RWPE2 (cell line): Measurements from ENCODE around the gene CSNK2A3.

Source experiments
- ATAC-seq: fragments of 200-7000 bp; cut with Tn5 transposase; 3 replicates; pipeline ENCODE4 v1.9.1; 2021; ENCODE audit warnings: low read depth
- DNase-seq: peaks from one replicate; pipeline ENCODE4 v3.0.0-alpha.2; 2020; ENCODE audit warnings: low spot score
- H3K27ac ChIP-seq: fragments of 450-650 bp; 2 replicates; pipeline ENCODE4 v1.5.1; 2017; ENCODE audit warnings: mild to moderate bottlenecking; ENCODE audit not compliant: poor library complexity, severe bottlenecking
- H3K27me3 ChIP-seq: fragments of 250-450 bp; sonication (Bioruptor Pico); 2 replicates; pipeline ENCODE4 v1.5.1; 2021; ENCODE audit warnings: mild to moderate bottlenecking, moderate library complexity; ENCODE audit not compliant: insufficient read depth, poor library complexity, severe bottlenecking
- H3K36me3 ChIP-seq: fragments of 250-450 bp; sonication (Bioruptor Pico); 2 replicates; pipeline ENCODE4 v1.5.1; 2020; ENCODE audit warnings: low read depth, mild to moderate bottlenecking, moderate library complexity
- H3K4me1 ChIP-seq: fragments of 250-450 bp; sonication (Bioruptor Pico); 2 replicates; pipeline ENCODE4 v1.5.1; 2021; ENCODE audit warnings: mild to moderate bottlenecking, moderate library complexity; ENCODE audit not compliant: insufficient read depth, poor library complexity, severe bottlenecking
- H3K4me3 ChIP-seq: fragments of 250-450 bp; sonication (Bioruptor Pico); 2 replicates; pipeline ENCODE4 v1.5.1; 2021; ENCODE audit warnings: mild to moderate bottlenecking, moderate library complexity; ENCODE audit not compliant: severe bottlenecking
- H3K9me3 ChIP-seq: fragments of 250-450 bp; sonication (Bioruptor Pico); 2 replicates; pipeline ENCODE4 v1.5.1; 2021; ENCODE audit warnings: mild to moderate bottlenecking, moderate library complexity; ENCODE audit not compliant: severe bottlenecking
- CTCF ChIP-seq: fragments of 450-650 bp; IDR thresholded peaks from one replicate; pipeline ENCODE4 v1.5.1; 2017; ENCODE audit warnings: mild to moderate bottlenecking, moderate library complexity; ENCODE audit not compliant: poor library complexity, severe bottlenecking

CSNK2A3 gene

GRCh38 chr11:11384829-11385228 is 31.8 kb upstream of the CSNK2A3 start:
- no peak for ATAC-seq

GRCh38 chr11:11383995-11384394 is 30.9 kb upstream of the CSNK2A3 start:
- H3K27ac ChIP-seq: no peak overlapping the region
- ATAC-seq (no peak), DNase-seq (no peak)
- H3K36me3 ChIP-seq: no peaks in the 10 kb centered on the region
- peaks cover under 1% of the 10 kb centered on the region for H3K4me1 ChIP-seq
- no peak for TF ChIP-seq CTCF
- H3K27me3 ChIP-seq: no peaks in the 10 kb centered on the region
- no peak overlapping the region for H3K4me3 ChIP-seq
- H3K9me3 ChIP-seq: no peaks in the 10 kb centered on the region

More at GRCh38 chr11:11384829-11385228, 31.8 kb upstream of the CSNK2A3 start:
- H3K36me3 ChIP-seq: no peaks in the 10 kb centered on the region
- H3K4me3 ChIP-seq: no peak overlapping the region
- no peak overlapping the region for H3K27ac ChIP-seq
- DNase-seq: no peak
- no peak for TF ChIP-seq CTCF
- no peaks in the 10 kb centered on the region for H3K9me3 ChIP-seq
- H3K4me1 ChIP-seq: peaks cover 8% of the 10 kb centered on the region
- H3K27me3 ChIP-seq: no peaks in the 10 kb centered on the region

GRCh38 chr11:11382858-11383532 is 29.9 kb upstream of the CSNK2A3 start:
- H3K27ac ChIP-seq: no peak overlapping the region
- H3K4me1 ChIP-seq: no peaks in the 10 kb centered on the region
- H3K9me3 ChIP-seq: no peaks in the 10 kb centered on the region
- no peak overlapping the region for H3K4me3 ChIP-seq
- H3K27me3 ChIP-seq: no peaks in the 10 kb centered on the region
- no peak for TF ChIP-seq CTCF
- no peak for DNase-seq
- no peaks in the 10 kb centered on the region for H3K36me3 ChIP-seq
- ATAC-seq: no peak

- no peak overlapping the region for H3K4me3 ChIP-seq
- no peak for ATAC-seq
- no peak overlapping the region for H3K27ac ChIP-seq
- no peak for DNase-seq
- H3K4me1 ChIP-seq: no peaks in the 10 kb centered on the region
- no peaks in the 10 kb centered on the region for H3K27me3 ChIP-seq
- no peaks in the 10 kb centered on the region for H3K36me3 ChIP-seq
- TF ChIP-seq CTCF: no peak
- H3K9me3 ChIP-seq: no peaks in the 10 kb centered on the region
These were observed 28.5 kb upstream of the CSNK2A3 start for GRCh38 chr11:11381471-11382105.

- no peak for TF ChIP-seq CTCF
- Histone ChIP-seq H3K4me3 (no peak overlapping the region), H3K36me3 (no peaks in the 10 kb centered on the region), H3K4me1 (no peaks in the 10 kb centered on the region), H3K9me3 (no peaks in the 10 kb centered on the region), H3K27me3 (no peaks in the 10 kb centered on the region), H3K27ac (no peak overlapping the region)
- no peak for ATAC-seq
- no peak for DNase-seq
These were observed 27.8 kb upstream of the CSNK2A3 start for GRCh38 chr11:11380883-11381282.
